NK-92 treated with Interleukin-12 subunit alpha and Interleukin-12 subunit beta, amount 100 ng/mL, for 24 hours (cell line): ENCODE measurements around the gene FBXO30.

Source experiments
- DNase-seq: peaks from one replicate; lab custom pipeline; 2025; lab: John Stamatoyannopoulos, UW

The FBXO30 gene

DNA sequence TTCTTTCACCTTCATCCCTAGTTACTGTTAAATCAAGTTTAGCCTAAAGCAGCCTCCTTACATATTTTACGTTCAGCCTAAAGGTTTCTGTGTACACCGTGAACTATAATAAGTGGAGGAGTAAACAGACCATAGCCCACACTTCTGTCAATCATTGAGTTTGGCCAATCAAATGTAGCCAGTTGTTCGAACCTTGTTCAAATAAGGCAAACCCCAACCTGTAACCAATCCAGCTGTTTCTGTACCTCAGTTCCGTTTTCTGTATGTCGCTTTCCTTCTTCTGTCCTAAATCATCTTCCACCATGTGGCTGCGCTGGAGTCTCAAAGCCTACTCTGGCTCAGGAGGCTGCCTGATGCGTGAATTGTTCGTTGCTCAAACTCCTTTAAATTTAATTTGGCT lies 1.8 kb upstream of the FBXO30 start:
- no peak for DNase-seq

DNA sequence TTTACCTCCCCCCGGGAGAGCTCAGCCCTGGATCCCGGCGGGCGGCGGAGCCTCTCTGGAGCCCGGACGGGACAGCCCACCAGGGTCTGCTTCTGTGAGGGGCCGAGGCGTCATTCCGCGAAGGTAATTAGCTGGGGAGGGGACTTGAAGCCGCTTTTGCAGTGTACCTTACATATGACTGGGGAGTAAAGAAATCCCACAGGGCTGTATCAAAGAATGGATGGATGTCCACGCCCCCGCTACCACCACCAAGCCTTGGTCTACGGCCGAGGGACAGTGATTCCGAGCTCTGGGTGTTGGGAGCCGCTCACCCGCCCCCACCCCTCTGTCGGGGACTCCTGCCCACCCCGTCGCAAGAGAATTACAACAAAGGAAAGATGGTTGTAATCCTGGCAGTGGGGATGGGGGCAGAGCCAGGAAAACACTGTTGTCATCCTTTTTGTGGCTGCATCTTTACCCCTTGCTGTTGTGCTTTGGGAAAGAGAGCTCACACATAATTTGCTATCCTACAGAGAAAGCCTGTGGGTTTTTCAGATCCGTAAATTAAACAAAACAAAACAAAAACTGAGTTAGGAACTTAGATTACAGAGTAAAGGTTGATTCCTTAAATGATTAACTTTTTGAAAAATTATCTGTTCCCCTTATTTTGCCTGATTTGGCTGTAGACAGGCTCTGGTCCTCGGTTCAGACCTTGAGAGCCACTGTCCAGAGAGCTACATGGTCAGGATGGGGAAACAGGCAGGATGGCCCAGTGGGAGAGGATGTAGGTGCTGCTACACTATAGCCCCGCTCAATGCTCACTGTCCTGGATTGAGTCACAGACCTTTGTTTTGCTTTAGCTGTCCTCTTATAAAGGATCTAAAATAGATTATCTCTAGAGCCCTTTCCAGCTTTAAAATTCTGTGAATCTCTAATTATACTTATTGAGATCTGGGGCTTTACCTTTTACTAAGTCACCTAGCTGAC lies 997 bp upstream of the FBXO30 start:
- DNase-seq: no peak

DNA sequence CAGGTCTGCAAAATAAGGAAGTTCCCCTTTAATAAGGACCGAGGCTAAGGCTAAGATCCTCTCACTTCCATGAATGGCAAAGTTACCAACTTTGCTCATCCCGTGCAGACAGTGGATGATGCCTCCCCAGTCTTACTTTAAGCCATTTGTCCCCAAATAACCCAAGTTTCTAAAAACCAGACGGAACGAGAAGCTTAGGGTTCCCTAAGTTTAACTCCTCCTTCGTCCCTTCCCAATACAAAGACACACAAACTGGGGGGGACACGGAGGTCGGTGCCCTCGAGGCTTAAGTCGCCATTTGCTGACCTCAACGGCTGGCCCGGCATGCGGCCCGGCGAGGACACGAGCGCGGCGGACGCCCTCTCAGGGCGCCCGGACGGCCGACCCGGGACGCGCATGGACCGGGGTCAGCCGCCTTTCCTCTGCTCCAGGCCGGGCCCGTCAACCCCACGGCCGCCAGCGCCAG lies 527 bp downstream of the FBXO30 start:
- DNase-seq: peak; percentile 31

DNA sequence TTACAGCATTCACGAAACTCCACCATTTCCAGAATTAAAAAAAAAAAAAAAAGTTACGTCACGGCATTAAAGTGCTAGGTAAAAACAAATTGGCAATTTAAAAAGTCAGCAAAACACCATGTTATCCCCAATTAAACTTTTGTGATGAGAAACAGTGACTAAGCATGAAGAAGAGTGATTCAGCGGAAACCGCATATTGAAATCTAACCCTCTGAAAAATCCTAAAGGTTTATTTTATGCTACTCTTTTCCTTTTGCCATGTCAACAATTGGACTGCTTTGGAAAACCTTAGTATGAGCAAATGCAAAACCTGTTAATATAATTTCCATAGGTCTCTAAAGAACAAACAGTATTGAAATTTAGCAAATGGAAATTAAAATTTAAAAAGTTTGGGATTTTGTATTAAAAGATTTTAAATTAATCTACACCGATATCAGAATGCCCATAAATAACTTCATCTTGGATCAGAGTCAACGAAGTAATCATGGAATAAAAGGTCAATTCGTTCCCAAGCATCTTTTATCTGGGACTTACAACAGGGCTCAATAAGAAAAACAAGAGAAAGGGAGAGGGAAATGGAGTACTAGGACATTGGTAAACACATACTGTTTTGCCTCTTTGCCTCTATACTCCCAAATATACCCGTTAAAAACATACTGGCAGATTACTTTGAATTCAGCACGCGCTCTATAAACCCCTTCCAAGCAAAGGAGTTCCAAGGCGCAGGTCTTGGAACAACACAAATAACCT lies 1.1 kb downstream of the FBXO30 start:
- no peak for DNase-seq

DNA sequence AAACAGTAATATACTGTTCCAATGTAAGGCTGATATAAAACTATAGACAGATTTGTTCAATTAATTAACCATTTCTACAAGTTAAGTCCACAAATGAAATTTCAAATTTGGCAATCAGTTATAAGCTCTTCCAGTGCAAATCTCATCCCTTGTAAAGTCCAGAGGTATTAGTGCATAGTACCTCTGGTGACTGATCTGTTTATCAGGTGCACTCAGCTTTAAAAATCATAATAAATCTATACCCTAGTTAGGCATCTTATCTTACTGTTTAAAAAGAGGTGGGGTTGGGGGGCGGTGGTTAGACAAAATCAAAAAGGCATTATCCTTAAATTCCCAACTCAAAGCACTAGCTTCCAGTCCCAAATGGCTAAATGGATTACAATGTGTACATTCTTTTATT lies 2.9 kb downstream of the FBXO30 start:
- no peak for DNase-seq

DNA sequence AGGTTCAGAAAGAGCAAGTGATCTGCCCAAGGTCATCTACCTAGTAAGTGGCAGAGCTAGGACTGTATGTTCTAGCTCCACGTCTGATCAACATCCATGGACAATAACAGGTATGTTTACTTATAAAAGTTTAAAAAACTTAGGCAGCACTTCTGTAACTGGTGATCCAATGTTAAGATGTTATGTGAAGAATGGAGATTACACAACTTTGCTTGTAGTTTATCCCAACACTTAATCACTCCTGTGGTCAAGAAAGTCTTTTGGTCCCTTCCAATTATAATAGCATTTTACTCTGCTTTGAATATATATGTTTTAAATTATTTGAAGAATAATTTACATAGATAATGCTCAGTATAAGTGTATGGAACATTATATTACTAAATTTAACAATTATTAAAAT lies 4.8 kb downstream of the FBXO30 start:
- no peak for DNase-seq

DNA sequence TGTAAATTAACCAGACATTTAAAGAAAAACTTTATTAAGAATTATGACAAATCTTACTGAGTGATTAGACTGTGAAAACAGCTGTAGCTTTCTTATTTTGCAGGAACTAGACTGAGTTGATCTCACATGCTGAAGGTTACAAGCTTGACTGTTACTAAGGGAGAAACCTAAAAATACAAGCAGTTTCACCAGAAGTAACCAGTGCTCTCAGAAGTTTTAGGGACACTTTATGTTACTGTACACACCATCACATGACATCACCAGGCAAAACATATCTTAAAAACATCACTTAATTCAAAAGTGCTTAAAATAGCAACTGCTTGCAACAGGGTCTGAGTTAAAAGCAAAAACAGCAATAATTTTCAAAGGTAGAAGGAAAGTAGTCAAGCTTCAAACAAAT lies 5.4 kb downstream of the FBXO30 start:
- no peak for DNase-seq

DNA sequence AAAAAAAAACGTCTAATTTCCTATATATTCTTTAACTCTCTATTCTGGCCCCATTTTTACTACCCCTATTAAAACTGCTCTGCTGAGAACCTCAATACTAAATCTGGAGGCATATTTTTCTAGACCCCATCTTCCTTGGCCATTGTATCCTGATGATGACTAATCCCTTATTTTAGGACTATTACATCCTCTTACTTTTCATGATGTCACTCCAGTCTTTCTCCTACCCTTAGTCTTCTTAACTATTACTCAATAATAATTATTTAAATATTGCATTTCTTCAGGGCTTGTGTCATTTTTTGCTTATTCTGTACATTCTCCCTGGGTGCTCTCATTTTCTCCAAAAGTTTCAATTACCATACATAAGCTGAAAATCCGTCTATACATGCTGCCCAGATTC lies 6.4 kb downstream of the FBXO30 start:
- no peak for DNase-seq

DNA sequence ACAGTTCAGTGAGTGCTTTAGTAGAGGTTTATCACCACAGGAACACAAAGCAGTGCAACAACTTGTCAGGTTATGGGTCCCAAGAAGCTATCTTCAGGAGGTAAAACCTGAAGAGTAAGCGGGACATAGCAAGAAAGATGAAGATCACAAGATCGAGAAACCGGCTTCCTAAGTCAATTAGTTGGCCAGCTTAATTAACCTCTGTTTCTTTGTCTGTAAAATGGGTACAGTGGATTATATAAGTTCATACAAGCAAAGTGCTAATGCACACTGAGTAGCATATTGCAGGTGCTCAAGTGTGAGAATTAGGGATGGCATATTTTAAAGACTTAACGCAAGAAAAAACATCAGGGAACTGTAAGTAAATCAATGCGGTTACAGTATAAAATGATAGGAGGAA lies 12.5 kb downstream of the FBXO30 start:
- DNase-seq: no peak

DNA sequence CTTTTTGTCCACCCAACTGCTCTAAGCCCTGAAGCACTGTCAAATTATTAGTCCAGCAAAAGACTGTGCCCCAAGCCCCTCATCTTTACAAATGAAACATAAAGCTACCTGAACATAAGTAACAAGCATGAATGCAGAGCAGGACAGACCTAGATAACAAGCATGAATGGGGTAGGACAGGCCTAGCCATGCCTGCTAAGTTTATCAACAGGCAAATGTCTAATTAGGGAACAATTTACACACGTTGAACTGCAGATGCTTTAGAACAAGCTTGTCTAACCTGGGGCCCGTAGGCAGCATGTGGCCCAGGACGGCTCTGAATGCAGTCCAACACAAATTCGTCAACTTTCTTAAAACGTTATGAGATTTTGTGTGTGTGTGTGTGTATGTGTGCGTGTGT lies 13.6 kb downstream of the FBXO30 start:
- no peak for DNase-seq

DNA sequence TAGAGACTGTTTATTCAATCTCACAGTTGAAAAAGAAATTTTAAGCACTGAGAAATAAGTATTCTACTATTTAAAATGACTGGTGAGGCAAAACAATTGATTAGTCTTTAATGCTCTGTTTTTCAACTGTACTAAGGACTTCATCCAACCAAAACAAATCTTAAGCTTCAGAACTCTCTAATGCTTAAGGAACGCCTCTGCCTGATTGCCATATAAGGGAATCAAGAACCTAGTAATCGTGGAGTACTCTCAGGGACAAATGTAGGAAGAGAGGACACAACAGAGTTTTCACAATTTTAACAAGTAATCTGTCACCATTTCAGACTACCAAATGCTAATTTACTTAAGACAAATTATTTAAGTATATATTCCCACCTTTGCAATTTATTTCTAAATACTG lies 16.1 kb downstream of the FBXO30 start:
- no peak for DNase-seq

DNA sequence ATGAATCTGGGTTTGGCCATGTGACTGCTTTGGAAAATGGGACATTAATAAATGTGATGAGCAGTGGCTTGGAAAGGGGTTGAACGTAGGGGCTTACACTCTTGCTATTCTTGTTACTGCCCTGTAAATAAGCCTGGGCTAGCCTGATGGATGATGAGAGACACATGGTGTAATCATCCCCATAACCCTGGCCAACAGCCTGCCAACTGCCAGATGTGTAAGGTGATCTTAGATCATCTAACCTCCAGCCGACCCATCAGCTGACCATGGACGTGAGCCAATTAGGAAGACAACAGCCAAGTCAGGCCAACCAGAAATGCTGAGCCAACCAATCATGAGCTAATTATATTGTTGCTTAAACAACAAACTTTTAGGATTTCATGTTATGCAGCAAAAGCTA lies 25.2 kb downstream of the FBXO30 start:
- DNase-seq: no peak

DNA sequence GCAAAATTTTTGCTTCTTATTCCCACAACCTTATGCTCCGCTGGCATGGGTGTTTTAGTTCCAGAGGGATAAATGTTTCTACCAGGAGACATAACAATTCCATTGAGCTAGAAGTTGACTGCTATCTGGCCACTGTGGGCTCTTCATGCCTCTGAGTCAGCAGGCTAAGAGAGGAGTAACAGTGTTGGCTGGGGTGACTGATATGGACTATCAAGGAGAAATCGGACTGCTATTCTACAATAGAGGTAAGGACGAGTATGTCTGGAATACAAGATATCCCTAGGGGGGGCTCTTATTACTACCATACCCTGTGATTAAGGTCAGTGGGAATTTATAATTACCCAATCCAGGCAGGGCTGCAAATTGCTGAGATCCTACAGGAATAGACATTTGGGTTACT lies 26.9 kb downstream of the FBXO30 start:
- no peak for DNase-seq

DNA sequence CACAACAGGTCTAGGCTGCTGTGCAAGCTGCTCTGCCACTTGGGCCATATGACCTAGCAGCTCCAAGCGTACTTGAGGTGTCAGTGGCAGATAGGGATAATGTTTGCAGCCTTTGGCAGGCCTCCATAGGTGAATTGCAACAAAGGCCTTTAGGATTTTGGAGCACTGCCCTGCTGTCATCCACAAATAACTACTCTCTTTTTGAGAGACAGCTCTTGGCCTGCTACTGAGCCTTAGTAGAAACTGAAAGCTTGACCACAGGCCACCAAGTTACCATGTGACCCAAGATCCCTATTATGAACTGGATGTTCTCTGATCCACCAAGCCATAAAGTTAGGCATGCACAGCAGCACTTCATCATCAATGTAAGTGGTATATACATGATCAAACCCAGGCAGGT lies 29.9 kb downstream of the FBXO30 start:
- DNase-seq: no peak

DNA sequence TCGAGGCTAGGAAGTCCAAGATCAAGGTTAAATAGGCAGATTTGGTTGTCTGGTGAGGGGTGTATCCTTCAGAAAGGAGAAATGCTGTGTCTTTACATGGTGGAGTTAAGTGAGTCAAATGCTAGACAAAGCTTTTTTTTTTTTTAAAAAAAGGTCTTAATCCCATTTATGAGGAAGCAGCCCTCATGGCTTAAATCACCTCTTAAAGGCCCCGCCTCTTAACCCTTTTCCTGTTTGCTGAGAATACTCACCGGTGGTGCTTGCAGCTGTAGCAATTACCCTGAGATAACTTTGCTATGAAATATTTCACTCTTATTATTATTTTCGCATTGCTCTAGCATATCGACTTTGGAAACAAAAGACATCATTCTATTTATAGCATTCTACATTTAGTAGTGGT lies 30.8 kb downstream of the FBXO30 start:
- no peak for DNase-seq

DNA sequence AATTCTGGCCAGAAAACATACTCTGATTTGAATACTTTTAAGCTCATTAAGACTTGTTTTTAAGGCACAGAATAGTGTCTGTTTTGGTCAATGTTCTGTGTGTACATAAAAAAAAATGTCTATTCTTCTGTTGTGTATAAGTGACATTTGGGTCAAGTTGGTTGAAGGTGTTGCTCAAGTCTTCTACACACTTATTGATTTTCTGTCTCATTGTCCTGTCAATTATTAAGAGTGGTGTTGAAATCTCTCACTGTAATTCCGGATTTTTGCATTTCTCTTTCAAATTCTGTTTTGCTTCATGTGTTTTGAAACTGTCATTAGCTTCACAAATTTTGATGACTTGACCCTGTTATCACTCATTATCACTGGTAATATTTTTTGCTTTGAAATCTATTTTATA lies 41.7 kb downstream of the FBXO30 start:
- no peak for DNase-seq

DNA sequence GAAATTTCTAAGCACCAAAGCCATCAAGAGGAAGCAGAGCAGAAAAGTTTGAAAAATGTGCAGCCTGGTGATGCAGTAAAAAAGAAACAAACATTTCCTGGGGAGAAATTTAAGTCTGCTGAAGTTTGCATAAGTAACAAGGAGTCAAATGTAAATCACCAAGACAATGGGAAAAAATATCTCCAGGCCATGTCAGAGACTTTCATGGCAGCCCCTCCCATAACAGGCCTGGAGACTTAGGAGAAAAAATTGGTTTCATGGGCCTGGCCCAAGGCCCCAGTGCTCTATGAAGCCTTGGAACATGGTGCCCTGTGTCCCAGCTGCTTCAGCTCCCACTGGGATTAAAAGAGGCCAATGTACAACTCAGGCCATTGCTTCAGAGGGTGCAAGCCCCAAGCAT lies 49.1 kb downstream of the FBXO30 start:
- DNase-seq: no peak

DNA sequence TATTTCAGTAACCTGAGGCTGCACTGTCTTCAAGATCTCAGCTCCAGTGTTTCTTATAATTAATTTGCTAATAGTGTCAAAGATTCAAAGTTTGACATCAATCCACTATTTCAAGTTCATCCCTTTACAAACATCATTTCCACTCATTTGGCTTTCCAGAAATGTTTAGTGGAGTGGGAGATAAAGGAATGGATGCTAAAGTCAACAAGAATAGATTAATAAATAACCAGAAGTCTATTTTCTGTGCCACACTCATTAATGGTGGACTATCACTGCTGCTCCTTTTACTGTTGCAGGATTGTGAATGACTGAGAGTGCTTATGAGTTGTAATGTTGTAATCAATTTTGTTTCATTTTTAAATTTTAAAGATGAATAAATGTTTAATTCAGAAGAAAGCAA lies 50.9 kb downstream of the FBXO30 start:
- no peak for DNase-seq

DNA sequence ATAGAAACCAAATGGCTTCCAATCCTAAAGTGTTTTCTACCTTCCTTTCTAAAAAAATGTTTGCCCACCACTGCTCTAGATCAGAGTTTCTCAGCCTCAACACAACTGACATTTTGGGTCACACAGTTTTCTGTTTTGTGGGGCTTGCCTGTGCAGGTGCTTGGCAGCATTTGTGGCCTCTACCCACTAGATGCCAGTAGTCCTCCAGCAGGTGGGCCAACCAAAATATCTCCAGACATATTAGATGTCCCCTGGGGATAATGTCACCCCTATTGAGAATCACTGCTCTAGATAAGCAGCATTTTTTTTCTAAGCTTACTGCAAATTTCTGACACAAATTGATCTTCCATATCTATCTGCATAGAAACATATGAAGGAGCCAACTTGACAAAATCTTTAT lies 53.0 kb downstream of the FBXO30 start:
- DNase-seq: no peak

DNA sequence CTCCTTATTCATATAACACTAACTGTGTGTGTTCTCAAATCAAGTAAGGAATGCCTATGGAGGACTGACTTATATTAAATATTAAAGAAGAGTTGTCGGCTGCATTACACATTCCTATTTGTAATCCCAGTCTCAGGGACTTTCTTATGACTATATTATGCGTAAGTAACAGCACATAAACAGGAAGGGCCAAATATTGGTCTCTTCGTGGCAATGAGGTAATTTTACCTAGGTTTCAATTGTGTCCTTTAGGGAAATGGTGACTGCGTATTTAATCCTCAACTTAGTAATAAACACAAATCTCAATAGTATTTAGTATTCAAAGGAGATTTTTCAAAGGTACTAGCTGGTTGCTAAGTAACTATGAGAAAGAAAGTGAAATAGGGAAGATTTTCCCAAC lies 56.5 kb downstream of the FBXO30 start:
- DNase-seq: no peak

DNA sequence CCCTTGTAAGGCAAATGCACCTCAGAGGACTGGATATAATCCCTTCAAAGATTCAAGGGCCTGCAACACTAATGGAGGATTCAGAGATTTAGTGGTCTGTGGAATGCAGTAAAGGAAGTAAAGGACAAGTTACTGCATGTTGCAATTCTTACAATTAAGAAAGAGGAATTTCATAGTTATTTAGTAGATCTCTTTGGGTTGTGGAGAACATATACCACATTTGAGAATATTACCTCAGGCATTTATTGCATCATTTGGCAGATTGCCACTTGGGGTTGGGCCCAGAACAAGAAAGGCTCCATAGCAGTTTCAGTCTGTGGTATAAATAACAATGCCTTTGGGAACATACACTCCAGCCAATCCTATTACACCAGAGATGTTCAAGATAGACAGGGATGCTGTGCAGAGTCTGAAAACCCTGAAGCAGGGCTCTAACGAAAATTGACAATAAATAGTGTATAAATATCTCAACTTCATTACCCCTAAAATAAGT lies 58.4 kb downstream of the FBXO30 start:
- DNase-seq: no peak

DNA sequence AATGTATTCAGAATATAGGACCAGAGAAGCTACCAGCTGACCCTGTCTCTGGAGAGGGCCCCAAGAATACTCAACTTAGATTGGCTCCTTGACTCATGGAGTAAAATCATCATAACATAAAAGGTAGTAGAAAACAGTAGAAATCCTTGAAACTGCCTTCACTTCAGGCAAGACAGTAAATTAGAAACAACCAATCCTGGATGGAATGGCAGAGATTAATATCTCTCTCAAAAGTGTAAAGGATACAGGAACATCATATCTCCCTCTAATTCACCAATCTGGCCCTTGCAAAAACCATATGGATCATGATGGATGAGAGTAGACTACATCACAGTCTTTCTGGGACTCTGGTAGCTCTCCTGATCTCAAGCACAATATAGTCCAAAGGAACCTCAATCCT lies 58.9 kb downstream of the FBXO30 start:
- no peak for DNase-seq

DNA sequence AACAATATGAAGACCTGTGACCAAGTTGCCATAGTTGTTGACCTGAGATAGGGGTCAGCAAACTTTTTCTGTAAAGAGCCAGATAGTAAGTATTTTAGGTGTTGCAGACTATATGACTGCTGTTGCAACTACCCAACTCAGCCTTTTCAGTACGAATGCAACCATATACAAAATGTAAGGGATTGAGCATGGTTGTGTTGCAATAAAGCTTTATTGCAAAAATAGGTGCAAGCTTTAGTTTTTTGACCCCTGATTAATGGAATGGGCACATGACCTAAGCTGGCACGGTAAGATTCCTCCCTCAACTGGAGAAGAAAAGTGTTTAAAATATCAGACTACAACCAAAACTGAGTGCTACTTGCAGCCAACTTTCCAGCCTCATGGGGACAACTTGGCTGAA lies 62.0 kb downstream of the FBXO30 start:
- DNase-seq: no peak
